Measurements from ENCODE around the gene PTPN4.

The PTPN4 gene

GRCh38 chr2:119814216-119814615 lies 54.5 kb downstream of the PTPN4 start:
- no peak for DNase-seq

GRCh38 chr2:119818792-119819191 lies 59.1 kb downstream of the PTPN4 start:
- no peak for DNase-seq

GRCh38 chr2:119819846-119820245 lies 60.1 kb downstream of the PTPN4 start:
- no peak for DNase-seq

- DNase-seq: no peak
Observed at GRCh38 chr2:119820275-119820674, 60.6 kb downstream of the PTPN4 start.

GRCh38 chr2:119821266-119821665 lies 61.5 kb downstream of the PTPN4 start:
- no peak for DNase-seq

- no peak for DNase-seq
Observed at GRCh38 chr2:119823734-119824334, 64.1 kb downstream of the PTPN4 start.

- no peak for DNase-seq
Observed at GRCh38 chr2:119826370-119826961, 66.7 kb downstream of the PTPN4 start.

GRCh38 chr2:119827866-119828507 lies 68.3 kb downstream of the PTPN4 start:
- no peak for DNase-seq

GRCh38 chr2:119836455-119837142 lies 76.9 kb downstream of the PTPN4 start:
- DNase-seq: no peak

- no peak for DNase-seq
Observed at GRCh38 chr2:119837350-119837749, 77.6 kb downstream of the PTPN4 start.

GRCh38 chr2:119837759-119838158 lies 78.0 kb downstream of the PTPN4 start:
- no peak for DNase-seq

GRCh38 chr2:119838179-119838578 lies 78.5 kb downstream of the PTPN4 start:
- no peak for DNase-seq

- DNase-seq: no peak
Observed at GRCh38 chr2:119841550-119841949, 81.8 kb downstream of the PTPN4 start.

GRCh38 chr2:119846021-119846420 lies 86.3 kb downstream of the PTPN4 start:
- no peak for DNase-seq

GRCh38 chr2:119849838-119850565 lies 90.3 kb downstream of the PTPN4 start:
- DNase-seq: no peak

GRCh38 chr2:119852214-119852613 lies 92.5 kb downstream of the PTPN4 start:
- no peak for DNase-seq

- no peak for DNase-seq
Observed at GRCh38 chr2:119853777-119854399, 94.2 kb downstream of the PTPN4 start.

GRCh38 chr2:119856469-119856901 lies 96.8 kb downstream of the PTPN4 start:
- no peak for DNase-seq

GRCh38 chr2:119857742-119858141 lies 98.0 kb downstream of the PTPN4 start:
- no peak for DNase-seq

GRCh38 chr2:119859528-119859927 lies 99.8 kb downstream of the PTPN4 start:
- no peak for DNase-seq

- DNase-seq: no peak
Observed at GRCh38 chr2:119860924-119861323, 101.2 kb downstream of the PTPN4 start.

GRCh38 chr2:119862127-119862889 lies 102.6 kb downstream of the PTPN4 start:
- DNase-seq: no peak

Data from NCI-H1436 (cell line).